Upper lobe of right lung (tissue), 1 donor: ENCODE measurements around the gene SEPTIN8. TPM values are rescaled to one million over a fixed set of nuclear protein-coding genes. Genes with fewer than 3 reads are reported as not detected.

Source experiments
- ATAC-seq: fragments of 200-7000 bp; cut with Tn5 transposase; one replicate; pipeline ENCODE4 v1.9.1; 2020; ENCODE audit warnings: mild to moderate bottlenecking, moderate library complexity
- DNase-seq: peaks from one replicate; pipeline ENCODE4 v3.0.0-alpha.2; 2020
- H3K27ac ChIP-seq: fragments of 200-600 bp; one replicate; pipeline ENCODE4 v1.8.0; 2022
- H3K27me3 ChIP-seq: fragments of 200-600 bp; one replicate; pipeline ENCODE4 v1.8.0; 2022; ENCODE audit warnings: mild to moderate bottlenecking
- H3K36me3 ChIP-seq: fragments of 200-600 bp; one replicate; pipeline ENCODE4 v1.8.0; 2022
- H3K4me1 ChIP-seq: fragments of 200-600 bp; one replicate; pipeline ENCODE4 v1.8.0; 2022
- H3K4me3 ChIP-seq: fragments of 200-600 bp; one replicate; pipeline ENCODE4 v1.8.0; 2022; ENCODE audit warnings: mild to moderate bottlenecking
- H3K9me3 ChIP-seq: fragments of 200-600 bp; one replicate; pipeline ENCODE4 v1.8.0; 2022
- CTCF ChIP-seq: fragments of 200-600 bp; IDR thresholded peaks from one replicate; pipeline ENCODE4 v1.8.0; 2022; ENCODE audit warnings: antibody characterized with exemption
- intact Hi-C: fragments of 100-400 bp; cut with DNase I; formaldehyde crosslinking; loops from one replicate; pipeline ENCODE4 v1.11.0; 2022
- total RNA-seq: library from RNA; stranded (reverse); fragmentation: NEBNext Ultra II Directional; extraction: Animal tissue kit (Norgen Biotek cat#: 25700); gene quantifications from one replicate; pipeline ENCODE4 v1.2.1, GENCODE V29; 2021
- donor health status: DM: no; HTN: yes; CAD: no; lungs with severe emphysema.

SEPTIN8 gene
- total RNA-seq, 1 donor from 2014 or later: 42.6 TPM

GRCh38 chr5:132751971-132752580 is 25.0 kb downstream of the SEPTIN8 start:
- DNase-seq (no peak), ATAC-seq (no peak)
- H3K36me3 ChIP-seq: no peaks in the 10 kb centered on the region
- TF ChIP-seq CTCF: no peak
- peaks cover under 1% of the 10 kb centered on the region for H3K4me1 ChIP-seq
- H3K9me3 ChIP-seq: no peaks in the 10 kb centered on the region
- intact Hi-C loops: no loop called here
- H3K27ac ChIP-seq: no peak overlapping the region
- no peak overlapping the region for H3K4me3 ChIP-seq
- H3K27me3 ChIP-seq: peaks cover 8% of the 10 kb centered on the region

- H3K27me3 ChIP-seq: peaks cover 14% of the 10 kb centered on the region
- no peak for TF ChIP-seq CTCF
- H3K9me3 ChIP-seq: no peaks in the 10 kb centered on the region
- intact Hi-C loops: no loop called here
- peaks cover 6% of the 10 kb centered on the region for H3K4me1 ChIP-seq
- ATAC-seq (no peak), DNase-seq (no peak)
- no peaks in the 10 kb centered on the region for H3K36me3 ChIP-seq
- no peak overlapping the region for H3K27ac ChIP-seq
- no peak overlapping the region for H3K4me3 ChIP-seq
Measured at GRCh38 chr5:132751444-132751843, 25.6 kb downstream of the SEPTIN8 start.

DNA sequence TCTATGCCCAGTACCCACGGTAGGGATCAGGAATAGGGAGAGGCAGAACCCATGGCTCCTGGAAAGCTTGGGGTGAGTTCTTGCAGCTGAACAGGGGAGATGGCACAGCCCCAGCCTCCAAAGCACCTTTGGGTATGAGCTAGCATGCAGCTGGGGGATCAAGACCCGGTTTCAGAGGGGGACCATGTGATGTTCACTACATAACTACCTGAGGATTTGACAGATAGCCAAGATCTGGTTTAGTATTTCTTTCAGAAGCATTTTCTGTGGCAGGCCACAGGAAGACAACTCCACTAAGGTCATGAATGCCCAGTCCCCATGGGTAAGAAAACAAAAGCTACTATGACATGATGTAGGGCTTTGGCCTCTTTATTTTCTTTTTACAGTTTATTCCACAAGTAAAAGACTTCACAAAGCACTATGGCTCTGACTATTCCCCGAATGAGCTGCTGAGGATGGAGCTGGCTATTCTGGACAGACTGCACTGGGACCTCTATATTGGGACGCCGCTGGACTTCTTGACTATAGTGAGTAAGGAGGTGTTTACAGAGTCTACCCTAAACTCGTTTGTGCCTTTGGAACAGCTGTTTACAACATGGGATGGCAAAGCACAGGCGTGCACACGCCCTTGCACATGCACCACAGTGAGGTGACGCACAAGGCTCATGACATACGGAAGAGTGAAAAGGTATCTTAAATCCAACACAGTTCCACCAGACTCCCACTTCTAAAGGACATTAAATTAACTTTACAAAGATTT is 26.4 kb downstream of the SEPTIN8 start:
- peaks cover 16% of the 10 kb centered on the region for H3K27me3 ChIP-seq
- H3K4me1 ChIP-seq: peaks cover 6% of the 10 kb centered on the region
- no peak for ATAC-seq
- no peaks in the 10 kb centered on the region for H3K36me3 ChIP-seq
- no peaks in the 10 kb centered on the region for H3K9me3 ChIP-seq
- no peak overlapping the region for H3K27ac ChIP-seq
- intact Hi-C loops: no loop called here
- no peak for DNase-seq
- no peak for TF ChIP-seq CTCF
- no peak overlapping the region for H3K4me3 ChIP-seq

GRCh38 chr5:132749506-132749905 is 27.5 kb downstream of the SEPTIN8 start:
- Histone ChIP-seq H3K27ac (no peak overlapping the region), H3K27me3 (peaks cover 24% of the 10 kb centered on the region), H3K4me3 (no peak overlapping the region), H3K36me3 (no peaks in the 10 kb centered on the region), H3K4me1 (peaks cover 6% of the 10 kb centered on the region), H3K9me3 (no peaks in the 10 kb centered on the region)
- DNase-seq: no peak
- no peak for ATAC-seq
- intact Hi-C loops: no loop called here
- no peak for TF ChIP-seq CTCF

DNA sequence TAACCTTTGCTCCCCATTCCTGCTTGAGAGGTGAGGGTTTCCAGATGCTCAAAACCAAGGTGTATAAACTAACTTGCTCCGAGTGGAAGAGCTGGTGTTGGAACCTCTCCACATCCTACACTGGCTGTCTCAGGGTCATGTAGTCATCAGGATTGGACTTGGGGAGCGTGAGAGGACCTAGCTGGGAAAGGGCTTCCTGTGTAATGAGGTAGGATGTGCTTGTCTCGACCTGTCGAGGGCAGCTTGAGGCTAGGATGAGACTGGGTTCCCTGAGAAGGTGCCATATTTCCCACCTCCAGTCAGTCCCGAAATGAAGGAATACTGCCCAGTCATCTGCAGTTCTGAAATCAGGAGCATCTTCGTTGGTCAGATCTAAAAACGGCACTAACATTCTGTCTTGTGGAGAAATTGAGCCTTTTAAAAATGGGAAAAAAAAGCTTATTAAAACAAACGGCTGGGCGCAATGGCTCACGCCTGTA is 28.5 kb downstream of the SEPTIN8 start:
- DNase-seq: no peak
- Histone ChIP-seq H3K27me3 (peaks cover 24% of the 10 kb centered on the region), H3K4me3 (no peak overlapping the region), H3K36me3 (no peaks in the 10 kb centered on the region), H3K9me3 (no peaks in the 10 kb centered on the region), H3K4me1 (peaks cover 6% of the 10 kb centered on the region), H3K27ac (no peak overlapping the region)
- no peak for TF ChIP-seq CTCF
- intact Hi-C loops: no loop called here
- no peak for ATAC-seq
